ENCODE data around the gene SLC6A20. TPM values are rescaled to one million over a fixed set of nuclear protein-coding genes. Genes with fewer than 3 reads are reported as not detected.

Gene SLC6A20
- total and polyA plus RNA-seq, 2 experiments from 2014 or later, result 0.05 to 0.14 TPM

- H3K4me3 ChIP-seq, result no peak overlapping the region
- Mint-ChIP-seq H3K27me3 (ENCODE audit: insufficient read depth, low read depth, poor library complexity) (peaks cover 2% of the 10 kb centered on the region), H3K27ac (no peak overlapping the region), H3K36me3 (ENCODE audit: low read depth) (peaks cover 42% of the 10 kb centered on the region), H3K4me1 (no peaks in the 10 kb centered on the region; the same call in 1 of the 3 replicates), H3K9me3 (no peaks in the 10 kb centered on the region), H3K4me3 (no peak overlapping the region)
- H3K27me3 ChIP-seq (ENCODE audit: insufficient read depth), result no peaks in the 10 kb centered on the region
- DNase-seq (ENCODE audit: low spot score) (no peak), ATAC-seq (no peak)
- TF ChIP-seq, protein P1, sequence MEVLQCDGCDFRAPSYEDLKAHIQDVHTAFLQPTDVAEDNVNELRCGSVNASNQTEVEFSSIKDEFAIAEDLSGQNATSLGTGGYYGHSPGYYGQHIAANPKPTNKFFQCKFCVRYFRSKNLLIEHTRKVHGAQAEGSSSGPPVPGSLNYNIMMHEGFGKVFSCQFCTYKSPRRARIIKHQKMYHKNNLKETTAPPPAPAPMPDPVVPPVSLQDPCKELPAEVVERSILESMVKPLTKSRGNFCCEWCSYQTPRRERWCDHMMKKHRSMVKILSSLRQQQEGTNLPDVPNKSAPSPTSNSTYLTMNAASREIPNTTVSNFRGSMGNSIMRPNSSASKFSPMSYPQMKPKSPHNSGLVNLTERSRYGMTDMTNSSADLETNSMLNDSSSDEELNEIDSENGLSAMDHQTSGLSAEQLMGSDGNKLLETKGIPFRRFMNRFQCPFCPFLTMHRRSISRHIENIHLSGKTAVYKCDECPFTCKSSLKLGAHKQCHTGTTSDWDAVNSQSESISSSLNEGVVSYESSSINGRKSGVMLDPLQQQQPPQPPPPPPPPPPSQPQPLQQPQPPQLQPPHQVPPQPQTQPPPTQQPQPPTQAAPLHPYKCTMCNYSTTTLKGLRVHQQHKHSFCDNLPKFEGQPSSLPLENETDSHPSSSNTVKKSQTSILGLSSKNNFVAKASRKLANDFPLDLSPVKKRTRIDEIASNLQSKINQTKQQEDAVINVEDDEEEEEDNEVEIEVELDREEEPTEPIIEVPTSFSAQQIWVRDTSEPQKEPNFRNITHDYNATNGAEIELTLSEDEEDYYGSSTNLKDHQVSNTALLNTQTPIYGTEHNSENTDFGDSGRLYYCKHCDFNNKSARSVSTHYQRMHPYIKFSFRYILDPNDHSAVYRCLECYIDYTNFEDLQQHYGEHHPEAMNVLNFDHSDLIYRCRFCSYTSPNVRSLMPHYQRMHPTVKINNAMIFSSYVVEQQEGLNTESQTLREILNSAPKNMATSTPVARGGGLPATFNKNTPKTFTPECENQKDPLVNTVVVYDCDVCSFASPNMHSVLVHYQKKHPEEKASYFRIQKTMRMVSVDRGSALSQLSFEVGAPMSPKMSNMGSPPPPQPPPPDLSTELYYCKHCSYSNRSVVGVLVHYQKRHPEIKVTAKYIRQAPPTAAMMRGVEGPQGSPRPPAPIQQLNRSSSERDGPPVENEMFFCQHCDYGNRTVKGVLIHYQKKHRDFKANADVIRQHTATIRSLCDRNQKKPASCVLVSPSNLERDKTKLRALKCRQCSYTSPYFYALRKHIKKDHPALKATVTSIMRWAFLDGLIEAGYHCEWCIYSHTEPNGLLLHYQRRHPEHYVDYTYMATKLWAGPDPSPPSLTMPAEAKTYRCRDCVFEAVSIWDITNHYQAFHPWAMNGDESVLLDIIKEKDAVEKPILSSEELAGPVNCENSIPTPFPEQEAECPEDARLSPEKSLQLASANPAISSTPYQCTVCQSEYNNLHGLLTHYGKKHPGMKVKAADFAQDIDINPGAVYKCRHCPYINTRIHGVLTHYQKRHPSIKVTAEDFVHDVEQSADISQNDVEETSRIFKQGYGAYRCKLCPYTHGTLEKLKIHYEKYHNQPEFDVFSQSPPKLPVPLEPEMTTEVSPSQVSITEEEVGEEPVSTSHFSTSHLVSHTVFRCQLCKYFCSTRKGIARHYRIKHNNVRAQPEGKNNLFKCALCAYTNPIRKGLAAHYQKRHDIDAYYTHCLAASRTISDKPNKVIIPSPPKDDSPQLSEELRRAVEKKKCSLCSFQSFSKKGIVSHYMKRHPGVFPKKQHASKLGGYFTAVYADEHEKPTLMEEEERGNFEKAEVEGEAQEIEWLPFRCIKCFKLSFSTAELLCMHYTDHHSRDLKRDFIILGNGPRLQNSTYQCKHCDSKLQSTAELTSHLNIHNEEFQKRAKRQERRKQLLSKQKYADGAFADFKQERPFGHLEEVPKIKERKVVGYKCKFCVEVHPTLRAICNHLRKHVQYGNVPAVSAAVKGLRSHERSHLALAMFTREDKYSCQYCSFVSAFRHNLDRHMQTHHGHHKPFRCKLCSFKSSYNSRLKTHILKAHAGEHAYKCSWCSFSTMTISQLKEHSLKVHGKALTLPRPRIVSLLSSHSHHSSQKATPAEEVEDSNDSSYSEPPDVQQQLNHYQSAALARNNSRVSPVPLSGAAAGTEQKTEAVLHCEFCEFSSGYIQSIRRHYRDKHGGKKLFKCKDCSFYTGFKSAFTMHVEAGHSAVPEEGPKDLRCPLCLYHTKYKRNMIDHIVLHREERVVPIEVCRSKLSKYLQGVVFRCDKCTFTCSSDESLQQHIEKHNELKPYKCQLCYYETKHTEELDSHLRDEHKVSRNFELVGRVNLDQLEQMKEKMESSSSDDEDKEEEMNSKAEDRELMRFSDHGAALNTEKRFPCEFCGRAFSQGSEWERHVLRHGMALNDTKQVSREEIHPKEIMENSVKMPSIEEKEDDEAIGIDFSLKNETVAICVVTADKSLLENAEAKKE (CRISPR knock-in tag; IDR thresholded peaks at IDR 0.05), result no peak
- TF ChIP-seq, protein P2, sequence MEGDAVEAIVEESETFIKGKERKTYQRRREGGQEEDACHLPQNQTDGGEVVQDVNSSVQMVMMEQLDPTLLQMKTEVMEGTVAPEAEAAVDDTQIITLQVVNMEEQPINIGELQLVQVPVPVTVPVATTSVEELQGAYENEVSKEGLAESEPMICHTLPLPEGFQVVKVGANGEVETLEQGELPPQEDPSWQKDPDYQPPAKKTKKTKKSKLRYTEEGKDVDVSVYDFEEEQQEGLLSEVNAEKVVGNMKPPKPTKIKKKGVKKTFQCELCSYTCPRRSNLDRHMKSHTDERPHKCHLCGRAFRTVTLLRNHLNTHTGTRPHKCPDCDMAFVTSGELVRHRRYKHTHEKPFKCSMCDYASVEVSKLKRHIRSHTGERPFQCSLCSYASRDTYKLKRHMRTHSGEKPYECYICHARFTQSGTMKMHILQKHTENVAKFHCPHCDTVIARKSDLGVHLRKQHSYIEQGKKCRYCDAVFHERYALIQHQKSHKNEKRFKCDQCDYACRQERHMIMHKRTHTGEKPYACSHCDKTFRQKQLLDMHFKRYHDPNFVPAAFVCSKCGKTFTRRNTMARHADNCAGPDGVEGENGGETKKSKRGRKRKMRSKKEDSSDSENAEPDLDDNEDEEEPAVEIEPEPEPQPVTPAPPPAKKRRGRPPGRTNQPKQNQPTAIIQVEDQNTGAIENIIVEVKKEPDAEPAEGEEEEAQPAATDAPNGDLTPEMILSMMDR (conservative IDR thresholded peaks at IDR 0.05; ENCODE audit: low read depth in 2 of 2), result no peak
- TF ChIP-seq STAT1 (IDR thresholded peaks at IDR 0.05; ENCODE audit: unreplicated experiment), result no peak
- TF ChIP-seq ZNF114 (CRISPR knock-in tag; IDR thresholded peaks at IDR 0.05), result no peak
- no peak for TF ChIP-seq EZH2phosphoT487 (IDR thresholded peaks at IDR 0.05; ENCODE audit: unreplicated experiment)
- TF ChIP-seq EZH2 (IDR thresholded peaks at IDR 0.05; ENCODE audit: low read depth, unreplicated experiment), result no peak
- TF ChIP-seq, protein P3, sequence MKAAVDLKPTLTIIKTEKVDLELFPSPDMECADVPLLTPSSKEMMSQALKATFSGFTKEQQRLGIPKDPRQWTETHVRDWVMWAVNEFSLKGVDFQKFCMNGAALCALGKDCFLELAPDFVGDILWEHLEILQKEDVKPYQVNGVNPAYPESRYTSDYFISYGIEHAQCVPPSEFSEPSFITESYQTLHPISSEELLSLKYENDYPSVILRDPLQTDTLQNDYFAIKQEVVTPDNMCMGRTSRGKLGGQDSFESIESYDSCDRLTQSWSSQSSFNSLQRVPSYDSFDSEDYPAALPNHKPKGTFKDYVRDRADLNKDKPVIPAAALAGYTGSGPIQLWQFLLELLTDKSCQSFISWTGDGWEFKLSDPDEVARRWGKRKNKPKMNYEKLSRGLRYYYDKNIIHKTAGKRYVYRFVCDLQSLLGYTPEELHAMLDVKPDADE (IDR thresholded peaks at IDR 0.05), result no peak
- no peak for TF ChIP-seq CREB1 (CRISPR knock-in tag; IDR thresholded peaks at IDR 0.05; ENCODE audit: low read depth)
- TF ChIP-seq JUNB (IDR thresholded peaks at IDR 0.05; ENCODE audit: unreplicated experiment), result no peak
- TF ChIP-seq ZNF331 (CRISPR knock-in tag; IDR thresholded peaks at IDR 0.05; ENCODE audit: low read depth), result no peak
- TF ChIP-seq POLR2AphosphoS5 (IDR thresholded peaks at IDR 0.05; ENCODE audit: low read depth), result no peak
- no peak for TF ChIP-seq NANOG (IDR thresholded peaks at IDR 0.05; ENCODE audit: borderline replicate concordance)
- TF ChIP-seq, protein P4, sequence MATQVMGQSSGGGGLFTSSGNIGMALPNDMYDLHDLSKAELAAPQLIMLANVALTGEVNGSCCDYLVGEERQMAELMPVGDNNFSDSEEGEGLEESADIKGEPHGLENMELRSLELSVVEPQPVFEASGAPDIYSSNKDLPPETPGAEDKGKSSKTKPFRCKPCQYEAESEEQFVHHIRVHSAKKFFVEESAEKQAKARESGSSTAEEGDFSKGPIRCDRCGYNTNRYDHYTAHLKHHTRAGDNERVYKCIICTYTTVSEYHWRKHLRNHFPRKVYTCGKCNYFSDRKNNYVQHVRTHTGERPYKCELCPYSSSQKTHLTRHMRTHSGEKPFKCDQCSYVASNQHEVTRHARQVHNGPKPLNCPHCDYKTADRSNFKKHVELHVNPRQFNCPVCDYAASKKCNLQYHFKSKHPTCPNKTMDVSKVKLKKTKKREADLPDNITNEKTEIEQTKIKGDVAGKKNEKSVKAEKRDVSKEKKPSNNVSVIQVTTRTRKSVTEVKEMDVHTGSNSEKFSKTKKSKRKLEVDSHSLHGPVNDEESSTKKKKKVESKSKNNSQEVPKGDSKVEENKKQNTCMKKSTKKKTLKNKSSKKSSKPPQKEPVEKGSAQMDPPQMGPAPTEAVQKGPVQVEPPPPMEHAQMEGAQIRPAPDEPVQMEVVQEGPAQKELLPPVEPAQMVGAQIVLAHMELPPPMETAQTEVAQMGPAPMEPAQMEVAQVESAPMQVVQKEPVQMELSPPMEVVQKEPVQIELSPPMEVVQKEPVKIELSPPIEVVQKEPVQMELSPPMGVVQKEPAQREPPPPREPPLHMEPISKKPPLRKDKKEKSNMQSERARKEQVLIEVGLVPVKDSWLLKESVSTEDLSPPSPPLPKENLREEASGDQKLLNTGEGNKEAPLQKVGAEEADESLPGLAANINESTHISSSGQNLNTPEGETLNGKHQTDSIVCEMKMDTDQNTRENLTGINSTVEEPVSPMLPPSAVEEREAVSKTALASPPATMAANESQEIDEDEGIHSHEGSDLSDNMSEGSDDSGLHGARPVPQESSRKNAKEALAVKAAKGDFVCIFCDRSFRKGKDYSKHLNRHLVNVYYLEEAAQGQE (IDR thresholded peaks at IDR 0.05; ENCODE audit: unreplicated experiment), result no peak
- H3K27ac ChIP-seq (ENCODE audit: low read depth), result no peak overlapping the region
- no peaks in the 10 kb centered on the region for H3K4me1 ChIP-seq (ENCODE audit: insufficient read depth)
- no peaks in the 10 kb centered on the region; the same call in 1 of the 2 replicates for H3F3A ChIP-seq (replicated peaks; ENCODE audit: low read depth)
- no peaks in the 10 kb centered on the region for H4K20me1 ChIP-seq (replicated peaks; ENCODE audit: insufficient read depth)
- H2AFZ ChIP-seq, result no peak overlapping the region
- no peaks in the 10 kb centered on the region for H3K79me2 ChIP-seq (replicated peaks; ENCODE audit: insufficient read depth)
- peaks cover 20% of the 10 kb centered on the region for H3K36me3 ChIP-seq (ENCODE audit: insufficient read depth)
- H3K4me2 ChIP-seq, result no peak overlapping the region
- no peaks in the 10 kb centered on the region for H3K9me2 ChIP-seq (ENCODE audit: insufficient read depth)
Observed at GRCh38 chr3:45715945-45716344, 80.4 kb downstream of the SLC6A20 start.
